OCI-LY1 (cell line): ENCODE measurements around the gene FAM236A.
"Not testable (repeated sequence)": the region's sequence is repeated elsewhere in the genome, so short reads cannot be mapped to it uniquely, and the experiment has no call there.

Source experiments
- H2AFZ ChIP-seq: fragments of 200-600 bp; sonication (generic), shearing (Covaris generic); 2 replicates; pipeline ENCODE4 v1.6.0; 2014; ENCODE audit warnings: antibody characterized with exemption, mild to moderate bottlenecking, low read length
- H3F3A ChIP-seq: fragments of 200-600 bp; sonication (generic), shearing (Covaris generic); 2 replicates; pipeline ENCODE4 v1.6.0; 2014; ENCODE audit warnings: mild to moderate bottlenecking, antibody characterized with exemption, low read length, moderate library complexity; ENCODE audit not compliant: insufficient read depth
- H3K27ac ChIP-seq: fragments of 200-600 bp; sonication (generic); 2 replicates; pipeline ENCODE4 v1.5.1; 2014; ENCODE audit warnings: low read length, mixed run types, mild to moderate bottlenecking, low read depth; ENCODE audit not compliant: poor library complexity, severe bottlenecking
- H3K27me3 ChIP-seq: fragments of 200-600 bp; sonication (generic); 2 replicates; pipeline ENCODE4 v1.6.0; 2014; ENCODE audit warnings: antibody characterized with exemption, mild to moderate bottlenecking, low read length, moderate library complexity; ENCODE audit not compliant: insufficient read depth
- H3K36me3 ChIP-seq: fragments of 200-600 bp; sonication (generic); 2 replicates; pipeline ENCODE4 v1.6.1; 2014; ENCODE audit warnings: mild to moderate bottlenecking, antibody characterized with exemption, low read length, moderate library complexity, mixed read lengths; ENCODE audit not compliant: insufficient read depth
- H3K4me1 ChIP-seq: fragments of 200-600 bp; sonication (generic); 2 replicates; pipeline ENCODE4 v1.5.1; 2014; ENCODE audit warnings: mild to moderate bottlenecking, low read length, moderate library complexity; ENCODE audit not compliant: insufficient read depth, severe bottlenecking
- H3K4me2 ChIP-seq: fragments of 200-600 bp; sonication (generic), shearing (Covaris generic); 2 replicates; pipeline ENCODE4 v1.6.1; 2014; ENCODE audit warnings: low read length
- H3K4me3 ChIP-seq: fragments of 200-600 bp; sonication (generic); 2 replicates; pipeline ENCODE4 v1.5.1; 2014; ENCODE audit warnings: low read length, low read depth, mild to moderate bottlenecking, mixed read lengths; ENCODE audit not compliant: poor library complexity, severe bottlenecking
- H3K79me2 ChIP-seq: fragments of 200-600 bp; shearing (Covaris generic); 2 replicates; pipeline ENCODE4 v1.6.1; 2016; ENCODE audit warnings: mixed run types, low read length, mixed read lengths; ENCODE audit not compliant: insufficient read depth
- H3K9ac ChIP-seq: fragments of 200-600 bp; sonication (generic), shearing (Covaris generic); 2 replicates; pipeline ENCODE4 v1.6.1; 2014; ENCODE audit warnings: mild to moderate bottlenecking, low read length, mixed read lengths
- H3K9me2 ChIP-seq: fragments of 200-600 bp; sonication (generic), shearing (Covaris generic); 2 replicates; pipeline ENCODE4 v1.6.1; 2014; ENCODE audit warnings: low read depth, mild to moderate bottlenecking, low read length, mixed read lengths
- H3K9me3 ChIP-seq: fragments of 200-600 bp; shearing (Covaris generic); 2 replicates; pipeline ENCODE4 v1.6.1; 2014; ENCODE audit warnings: low read length, mixed read lengths
- H4K20me1 ChIP-seq: fragments of 200-600 bp; sonication (generic), shearing (Covaris generic); 2 replicates; pipeline ENCODE4 v1.6.0; 2016; ENCODE audit warnings: mild to moderate bottlenecking, low read length; ENCODE audit not compliant: insufficient read depth

The FAM236A gene

GRCh38 chrX:72937906-72938305, at the start of gene FAM236A:
Gene FAM236A (plus strand): TSS chrX:72938206. CDS start chrX:72938263, 57 bp downstream.
- H3K36me3 ChIP-seq = not testable (repeated sequence)

GRCh38 chrX:72889740-72890139, 48.3 kb upstream of the FAM236A start:
- H3K4me2 ChIP-seq, H2AFZ ChIP-seq, H3K4me3 ChIP-seq, H3K27ac ChIP-seq, H3K9me2 ChIP-seq, H3F3A ChIP-seq, H4K20me1 ChIP-seq, H3K79me2 ChIP-seq, H3K9me3 ChIP-seq, H3K27me3 ChIP-seq, H3K4me1 ChIP-seq, H3K36me3 ChIP-seq, H3K9ac ChIP-seq: not testable (repeated sequence)

More at GRCh38 chrX:72937906-72938305, at the start of gene FAM236A:
- H3F3A ChIP-seq, H3K27me3 ChIP-seq, H3K9ac ChIP-seq, H3K9me2 ChIP-seq, H3K4me1 ChIP-seq, H3K4me2 ChIP-seq, H2AFZ ChIP-seq, H3K79me2 ChIP-seq, H4K20me1 ChIP-seq, H3K4me3 ChIP-seq, H3K9me3 ChIP-seq, H3K27ac ChIP-seq: not testable (repeated sequence)

GRCh38 chrX:72912315-72912714, 25.7 kb upstream of the FAM236A start, which contains the start of gene FAM236C:
Gene FAM236C (plus strand): TSS chrX:72912615. CDS start chrX:72912715, 100 bp downstream.
- H3K79me2 ChIP-seq, H3K4me1 ChIP-seq, H3K27me3 ChIP-seq, H2AFZ ChIP-seq, H4K20me1 ChIP-seq, H3K9ac ChIP-seq, H3K36me3 ChIP-seq, H3K9me3 ChIP-seq, H3K27ac ChIP-seq, H3K4me3 ChIP-seq, H3K4me2 ChIP-seq, H3F3A ChIP-seq, H3K9me2 ChIP-seq: not testable (repeated sequence)

GRCh38 chrX:72916096-72916495, 21.9 kb upstream of the FAM236A start:
- not testable (repeated sequence) for H3K9me3 ChIP-seq, H3K4me3 ChIP-seq, H4K20me1 ChIP-seq, H3K27me3 ChIP-seq, H3K36me3 ChIP-seq, H3K9ac ChIP-seq, H2AFZ ChIP-seq, H3K27ac ChIP-seq, H3K79me2 ChIP-seq, H3K9me2 ChIP-seq, H3K4me2 ChIP-seq, H3F3A ChIP-seq, H3K4me1 ChIP-seq

GRCh38 chrX:72932283-72932682, 5.7 kb upstream of the FAM236A start:
- not testable (repeated sequence) for H3K79me2 ChIP-seq, H2AFZ ChIP-seq, H3K9ac ChIP-seq, H3K4me3 ChIP-seq, H3K36me3 ChIP-seq, H4K20me1 ChIP-seq, H3K9me3 ChIP-seq, H3K4me2 ChIP-seq, H3F3A ChIP-seq, H3K9me2 ChIP-seq, H3K27me3 ChIP-seq, H3K4me1 ChIP-seq, H3K27ac ChIP-seq

GRCh38 chrX:72936455-72936854, 1.6 kb upstream of the FAM236A start:
- not testable (repeated sequence) for H3K4me3 ChIP-seq, H3K27ac ChIP-seq, H3K79me2 ChIP-seq, H3K9me2 ChIP-seq, H2AFZ ChIP-seq, H3K27me3 ChIP-seq, H3F3A ChIP-seq, H3K4me2 ChIP-seq, H4K20me1 ChIP-seq, H3K9ac ChIP-seq, H3K36me3 ChIP-seq, H3K9me3 ChIP-seq, H3K4me1 ChIP-seq

GRCh38 chrX:72936882-72937455, 1.0 kb upstream of the FAM236A start:
- H3K79me2 ChIP-seq, H3K4me1 ChIP-seq, H3K9me3 ChIP-seq, H4K20me1 ChIP-seq, H2AFZ ChIP-seq, H3K36me3 ChIP-seq, H3K4me3 ChIP-seq, H3K27me3 ChIP-seq, H3K27ac ChIP-seq, H3K9me2 ChIP-seq, H3K9ac ChIP-seq, H3F3A ChIP-seq, H3K4me2 ChIP-seq: not testable (repeated sequence)

- not testable (repeated sequence) for H3K4me2 ChIP-seq, H3K27me3 ChIP-seq, H3K36me3 ChIP-seq, H3K9ac ChIP-seq, H3F3A ChIP-seq, H4K20me1 ChIP-seq, H3K27ac ChIP-seq, H3K79me2 ChIP-seq, H3K4me1 ChIP-seq, H2AFZ ChIP-seq, H3K9me2 ChIP-seq, H3K9me3 ChIP-seq, H3K4me3 ChIP-seq
These were observed 4.3 kb downstream of the FAM236A start for GRCh38 chrX:72942272-72942671.
